ENCODE data around the gene RAB7A.

Gene RAB7A

GRCh38 chr3:128858167-128858566 lies 132.2 kb downstream of the RAB7A start:
- no peak for DNase-seq

GRCh38 chr3:128859630-128860029 lies 133.6 kb downstream of the RAB7A start:
- DNase-seq: no peak

- DNase-seq: no peak
These were observed 135.5 kb downstream of the RAB7A start for GRCh38 chr3:128861491-128861890.

- no peak for DNase-seq
These were observed 137.6 kb downstream of the RAB7A start for GRCh38 chr3:128863560-128863959.
